Measurements from ENCODE around the gene ZBBX.

- no peak for TF ChIP-seq MAX (IDR thresholded peaks at IDR 0.05)
- no peak for TF ChIP-seq KDM1A (IDR thresholded peaks at IDR 0.05; ENCODE audit: low read depth)
- TF ChIP-seq, protein P1, sequence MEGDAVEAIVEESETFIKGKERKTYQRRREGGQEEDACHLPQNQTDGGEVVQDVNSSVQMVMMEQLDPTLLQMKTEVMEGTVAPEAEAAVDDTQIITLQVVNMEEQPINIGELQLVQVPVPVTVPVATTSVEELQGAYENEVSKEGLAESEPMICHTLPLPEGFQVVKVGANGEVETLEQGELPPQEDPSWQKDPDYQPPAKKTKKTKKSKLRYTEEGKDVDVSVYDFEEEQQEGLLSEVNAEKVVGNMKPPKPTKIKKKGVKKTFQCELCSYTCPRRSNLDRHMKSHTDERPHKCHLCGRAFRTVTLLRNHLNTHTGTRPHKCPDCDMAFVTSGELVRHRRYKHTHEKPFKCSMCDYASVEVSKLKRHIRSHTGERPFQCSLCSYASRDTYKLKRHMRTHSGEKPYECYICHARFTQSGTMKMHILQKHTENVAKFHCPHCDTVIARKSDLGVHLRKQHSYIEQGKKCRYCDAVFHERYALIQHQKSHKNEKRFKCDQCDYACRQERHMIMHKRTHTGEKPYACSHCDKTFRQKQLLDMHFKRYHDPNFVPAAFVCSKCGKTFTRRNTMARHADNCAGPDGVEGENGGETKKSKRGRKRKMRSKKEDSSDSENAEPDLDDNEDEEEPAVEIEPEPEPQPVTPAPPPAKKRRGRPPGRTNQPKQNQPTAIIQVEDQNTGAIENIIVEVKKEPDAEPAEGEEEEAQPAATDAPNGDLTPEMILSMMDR (IDR thresholded peaks at IDR 0.05): no peak
- TF ChIP-seq TFCP2L1 (CRISPR knock-in tag; IDR thresholded peaks at IDR 0.05): no peak
- no peak for TF ChIP-seq BHLHE40 (IDR thresholded peaks at IDR 0.05; ENCODE audit: low read depth, low read length)
- no peak for TF ChIP-seq POLR2A (IDR thresholded peaks at IDR 0.05; ENCODE audit: low read length)
- TF ChIP-seq SMC3 (IDR thresholded peaks at IDR 0.05): no peak
- TF ChIP-seq, protein P2, sequence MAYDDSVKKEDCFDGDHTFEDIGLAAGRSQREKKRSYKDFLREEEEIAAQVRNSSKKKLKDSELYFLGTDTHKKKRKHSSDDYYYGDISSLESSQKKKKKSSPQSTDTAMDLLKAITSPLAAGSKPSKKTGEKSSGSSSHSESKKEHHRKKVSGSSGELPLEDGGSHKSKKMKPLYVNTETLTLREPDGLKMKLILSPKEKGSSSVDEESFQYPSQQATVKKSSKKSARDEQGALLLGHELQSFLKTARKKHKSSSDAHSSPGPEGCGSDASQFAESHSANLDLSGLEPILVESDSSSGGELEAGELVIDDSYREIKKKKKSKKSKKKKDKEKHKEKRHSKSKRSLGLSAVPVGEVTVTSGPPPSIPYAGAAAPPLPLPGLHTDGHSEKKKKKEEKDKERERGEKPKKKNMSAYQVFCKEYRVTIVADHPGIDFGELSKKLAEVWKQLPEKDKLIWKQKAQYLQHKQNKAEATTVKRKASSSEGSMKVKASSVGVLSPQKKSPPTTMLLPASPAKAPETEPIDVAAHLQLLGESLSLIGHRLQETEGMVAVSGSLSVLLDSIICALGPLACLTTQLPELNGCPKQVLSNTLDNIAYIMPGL (CRISPR knock-in tag; IDR thresholded peaks at IDR 0.05; ENCODE audit: borderline replicate concordance): no peak
- TF ChIP-seq PHF8 (IDR thresholded peaks at IDR 0.05; ENCODE audit: borderline replicate concordance, low read depth): no peak
These were observed 25.3 kb downstream of the ZBBX start for GRCh38 chr3:167354751-167355150.

Measured in A549 (cell line).